HCT116 (cell line): ENCODE measurements around the gene RHD. TPM values are rescaled to one million over a fixed set of nuclear protein-coding genes. Genes with fewer than 3 reads are reported as not detected.

Experiments
- ATAC-seq: fragments of 200-7000 bp; cut with Tn5 transposase; 2 replicates; pipeline ENCODE4 v1.9.1; 2020; ENCODE audit warnings: mild to moderate bottlenecking, moderate library complexity
- BruUV-seq: library from RNA; stranded (reverse); fragments of 400-500 nt; replicated peaks from 2 replicates; lab custom pipeline; 2021; lab: Mats Ljungman, UMichigan
- CTCF ChIA-PET: fragments of 300-600 bp; sonication (Branson Sonifier 250); formaldehyde crosslinking; loops from one replicate; lab custom pipeline; 2021; ENCODE audit warnings: antibody characterized with exemption; lab: Charles Lee
- POLR2A ChIA-PET: fragments of 300-600, 350-600 bp; sonication (Branson Sonifier 250); formaldehyde crosslinking; loops from one replicate; lab custom pipeline; 2021; ENCODE audit warnings: antibody characterized with exemption; lab: Charles Lee
- RAD21 ChIA-PET, 2 experiments: fragments of 300-600 bp; sonication (Branson Sonifier 250); formaldehyde crosslinking; loops; one replicate each; lab custom pipeline; 2023; ENCODE audit warnings: low total read pairs in 2 of 2; ENCODE audit not compliant: uncharacterized antibody in 2 of 2, unreplicated experiment in 2 of 2, low non-redundant PET in 1 of 2; lab: Charles Lee
- DNase-seq: peaks from one replicate; pipeline ENCODE4 v3.0.0-alpha.2; 2010; ENCODE audit warnings: low read depth, low spot score
- H2AFZ ChIP-seq: fragments of 200-600 bp; shearing (Covaris generic), sonication (generic); 2 replicates; pipeline ENCODE4 v1.6.1; 2017; ENCODE audit warnings: low read depth, mixed run types, mixed read lengths, antibody characterized with exemption, low read length; ENCODE audit not compliant: poor library complexity, severe bottlenecking
- H3K27ac ChIP-seq: 2 replicates; pipeline ENCODE4 v1.5.1; 2012; ENCODE audit warnings: low read depth, low read length
- H3K27me3 ChIP-seq: fragments of 200-600 bp; sonication (generic); 2 replicates; pipeline ENCODE4 v1.6.1; 2016; ENCODE audit warnings: mixed run types, low read length, mixed read lengths; ENCODE audit not compliant: insufficient read depth
- H3K36me3 ChIP-seq, 2 experiments: fragments of 200-500 bp in 1 of 2; fragments of 200-600 bp in 1 of 2; sonication (Bioruptor generic) in 1 of 2; sonication (generic) in 1 of 2; 2 replicates each; pipeline versions ENCODE4 v1.5.1 to v1.6.1; 2014 to 2016; ENCODE audit warnings: low read length in 2 of 2, inconsistent platforms in 1 of 2, mixed read lengths in 1 of 2, mixed run types in 1 of 2; ENCODE audit not compliant: insufficient read depth in 2 of 2, control insufficient read depth in 1 of 2
- H3K4me1 ChIP-seq, 2 experiments: fragments of 200-600 bp in 1 of 2; sonication (generic) in 1 of 2; 2 replicates each; pipeline versions ENCODE4 v1.5.1 to v1.6.1; 2012 to 2017; ENCODE audit warnings: low read length in 2 of 2, inconsistent platforms in 1 of 2, mild to moderate bottlenecking in 1 of 2, mixed read lengths in 1 of 2, mixed run types in 1 of 2, moderate library complexity in 1 of 2; ENCODE audit not compliant: insufficient read depth in 2 of 2, control insufficient read depth in 1 of 2
- H3K4me2 ChIP-seq: fragments of 200-600 bp; sonication (generic); 2 replicates; pipeline ENCODE4 v1.6.1; 2017; ENCODE audit warnings: mixed run types, low read length, mixed read lengths
- H3K4me3 ChIP-seq, 2 experiments: fragments of 200-600 bp in 1 of 2; sonication (generic) in 1 of 2; replicated peaks in 1 of 2; 2 replicates each; pipeline ENCODE4 v1.5.1; 2011 to 2016; ENCODE audit warnings: low read length in 2 of 2, control low read depth in 1 of 2, low read depth in 1 of 2, mild to moderate bottlenecking in 1 of 2, mixed read lengths in 1 of 2, mixed run types in 1 of 2
- H3K79me2 ChIP-seq: fragments of 200-600 bp; sonication (generic); 2 replicates; pipeline ENCODE4 v1.6.1; 2017; ENCODE audit warnings: mild to moderate bottlenecking, mixed run types, low read length, moderate library complexity, mixed read lengths; ENCODE audit not compliant: insufficient read depth
- H3K9ac ChIP-seq: fragments of 200-600 bp; sonication (generic); 2 replicates; pipeline ENCODE4 v1.6.1; 2016; ENCODE audit warnings: low read length, mixed read lengths
- H3K9me2 ChIP-seq: fragments of 200-600 bp; sonication (generic), shearing (Covaris generic); 2 replicates; pipeline ENCODE4 v1.6.1; 2017; ENCODE audit warnings: mixed run types, mild to moderate bottlenecking, moderate library complexity; ENCODE audit not compliant: insufficient read depth
- H3K9me3 ChIP-seq, 2 experiments: fragments of 200-500 bp in 1 of 2; fragments of 200-600 bp in 1 of 2; sonication (Bioruptor generic) in 1 of 2; sonication (generic) in 1 of 2; 2 replicates each; pipeline ENCODE4 v1.6.1; 2014 to 2017; ENCODE audit warnings: low read length in 2 of 2, mixed read lengths in 2 of 2, inconsistent platforms in 1 of 2, low read depth in 1 of 2, mild to moderate bottlenecking in 1 of 2, mixed run types in 1 of 2, moderate library complexity in 1 of 2; ENCODE audit not compliant: control insufficient read depth in 1 of 2, insufficient read depth in 1 of 2
- H4K20me1 ChIP-seq: fragments of 200-600 bp; sonication (generic), shearing (Covaris generic); 2 replicates; pipeline ENCODE4 v1.6.1; 2017; ENCODE audit warnings: mixed run types, mild to moderate bottlenecking, moderate library complexity; ENCODE audit not compliant: insufficient read depth
- CBX3 ChIP-seq: IDR thresholded peaks from 2 replicates; pipeline ENCODE4 v1.6.1; 2012; ENCODE audit warnings: low read depth
- EGR1 ChIP-seq: IDR thresholded peaks from 2 replicates; pipeline ENCODE4 v1.6.1; 2012; ENCODE audit warnings: low read depth
- EZH2 ChIP-seq: fragments of 200-600 bp; sonication (generic); IDR thresholded peaks from 2 replicates; pipeline ENCODE4 v1.6.1; 2017; ENCODE audit warnings: antibody characterized with exemption, mixed run types
- EZH2phosphoT487 ChIP-seq: fragments of 200-600 bp; IDR thresholded peaks from 2 replicates; pipeline ENCODE4 v1.6.1; 2018; ENCODE audit warnings: antibody characterized with exemption, borderline replicate concordance
- FOSL1 ChIP-seq: IDR thresholded peaks from 2 replicates; pipeline ENCODE4 v1.6.1; 2012; ENCODE audit warnings: low read depth
- JUND ChIP-seq: IDR thresholded peaks from 2 replicates; pipeline ENCODE4 v1.6.1; 2012
- MAX ChIP-seq: IDR thresholded peaks from 2 replicates; pipeline ENCODE4 v1.6.1; 2012
- POLR2A ChIP-seq: IDR thresholded peaks from 2 replicates; pipeline ENCODE4 v1.7.0; 2011; ENCODE audit warnings: borderline replicate concordance; ENCODE audit not compliant: insufficient read depth, insufficient read length; ENCODE audit errors: extremely low read depth
- POLR2AphosphoS5 ChIP-seq: IDR thresholded peaks from 2 replicates; pipeline ENCODE4 v1.6.1; 2011; ENCODE audit warnings: mild to moderate bottlenecking, low read depth, low read length, moderate library complexity
- RAD21 ChIP-seq: IDR thresholded peaks from 2 replicates; pipeline ENCODE4 v1.6.1; 2012; ENCODE audit warnings: low read depth, mild to moderate bottlenecking
- YY1 ChIP-seq: IDR thresholded peaks from 2 replicates; pipeline ENCODE4 v1.6.1; 2011; ENCODE audit warnings: low read length, low read depth, moderate library complexity, mild to moderate bottlenecking; ENCODE audit not compliant: insufficient replicate concordance; ENCODE audit errors: extremely low read depth
- ZBTB33 ChIP-seq: IDR thresholded peaks from 2 replicates; pipeline ENCODE4 v1.6.1; 2011; ENCODE audit warnings: mild to moderate bottlenecking, low read length, moderate library complexity; ENCODE audit not compliant: insufficient replicate concordance; ENCODE audit errors: extremely low read depth
- ZNF274 ChIP-seq: fragments of 200-500 bp; sonication (Bioruptor generic); IDR thresholded peaks from 2 replicates; pipeline ENCODE4 v1.6.1; 2014; ENCODE audit warnings: mild to moderate bottlenecking, low read depth, low read length, inconsistent platforms
- intact Hi-C: fragments of 100-400 bp; cut with micrococcal nuclease; formaldehyde crosslinking; loops from 2 replicates; pipeline ENCODE4 v1.10.0; 2022
- total RNA-seq: library from RNA; stranded (reverse); gene quantifications from one replicate; pipeline ENCODE4 v1.2.1, GENCODE V29; 2021; ENCODE audit not compliant: unreplicated experiment

Gene RHD
- total RNA-seq, 1 experiment from 2014 or later = not detected

- TF ChIP-seq POLR2A (no peak), ZNF274 (no peak), YY1 (no peak), EZH2 (no peak), JUND (no peak), RAD21 (no peak), POLR2AphosphoS5 (no peak), FOSL1 (no peak)
Observed at GRCh38 chr1:25342846-25343245, 70.5 kb downstream of the RHD start (continued).

GRCh38 chr1:25343872-25344271 is 71.6 kb downstream of the RHD start:
- ChIA-PET CTCF (interaction anchor here (0.6 kb wide), 1 partner anchor 229 kb away, joined by 7 read pairs; no protein-coding TSS in a partner anchor), RAD21 (no interaction called here), POLR2A (no interaction called here)
- BruUV-seq = no TSS peak
- ATAC-seq = peak; percentile 80
- H3K4me3 ChIP-seq = 0 out of 4 replicates have a peak overlapping the region, but pooled peaks of 1 of the 2 experiments have one; percentile 2
- H3K4me1 ChIP-seq = peaks cover 24 to 26% of the 10 kb centered on the region in 2 experiments
- H3K4me2 ChIP-seq = peak overlapping the region; percentile 49
- H3K9ac ChIP-seq = 0 out of 2 replicates have a peak overlapping the region, but pooled peaks have one; percentile 5
- H3K9me2 ChIP-seq = no peaks in the 10 kb centered on the region
- H4K20me1 ChIP-seq = no peaks in the 10 kb centered on the region
- intact Hi-C loops = loop anchor here (5.0 kb wide), 1 partner anchor 97 kb away; the partner anchor contains the start of gene RSRP1
- no peak overlapping the region for H2AFZ ChIP-seq
- no peaks in the 10 kb centered on the region for H3K27me3 ChIP-seq
- peaks cover 55% of the 10 kb centered on the region for H3K79me2 ChIP-seq
- peak overlapping the region; percentile 23; the same call in 1 of the 2 replicates for H3K27ac ChIP-seq
- 0 out of 2 replicates have a peak, but pooled peaks have one; percentile 7 for TF ChIP-seq EGR1
- peak; percentile 38; the same call in 1 of the 2 replicates for TF ChIP-seq FOSL1
- TF ChIP-seq EZH2 = no peak
- TF ChIP-seq MAX = no peak
- TF ChIP-seq ZBTB33 = no peak
- TF ChIP-seq CBX3 = no peak
- peak; percentile 34; the same call in 1 of the 2 replicates for TF ChIP-seq JUND
- TF ChIP-seq EZH2phosphoT487 = no peak
- DNase-seq = peak; percentile 24
- H3K9me3 ChIP-seq = no peaks in the 10 kb centered on the region
- 0 out of 4 replicates have a peak, but pooled peaks cover 0 to 3% of the 10 kb centered on the region in 2 experiments for H3K36me3 ChIP-seq
